WTC11 (cell line): ENCODE measurements around the gene FCN2.

Experiments
- FOXJ3 ChIP-seq: sonication (generic); formaldehyde crosslinking; IDR thresholded peaks from 2 replicates; pipeline ENCODE4 v1.9.0; 2021; ENCODE audit warnings: missing genetic modification reagents, mild to moderate bottlenecking, borderline replicate concordance
- NR3C1 ChIP-seq: sonication (generic); formaldehyde crosslinking; conservative IDR thresholded peaks from 2 replicates; pipeline ENCODE4 v1.8.1; 2023; ENCODE audit warnings: low read depth, mild to moderate bottlenecking, missing genetic modification reagents
- USF1 ChIP-seq: sonication (generic); formaldehyde crosslinking; IDR thresholded peaks from 2 replicates; pipeline ENCODE4 v1.8.0; 2022; ENCODE audit warnings: mild to moderate bottlenecking, missing genetic modification reagents
- TF ChIP-seq, protein P1 (sequence below): fragments of 200-600 bp; IDR thresholded peaks from 2 replicates; pipeline ENCODE4 v1.8.0; 2022; ENCODE audit warnings: antibody characterized with exemption
- TF ChIP-seq, protein P2 (sequence below): sonication (generic); formaldehyde crosslinking; IDR thresholded peaks from 2 replicates; pipeline ENCODE4 v1.8.0; 2022; ENCODE audit warnings: mild to moderate bottlenecking, missing genetic modification reagents

- TF ChIP-seq, protein P1, sequence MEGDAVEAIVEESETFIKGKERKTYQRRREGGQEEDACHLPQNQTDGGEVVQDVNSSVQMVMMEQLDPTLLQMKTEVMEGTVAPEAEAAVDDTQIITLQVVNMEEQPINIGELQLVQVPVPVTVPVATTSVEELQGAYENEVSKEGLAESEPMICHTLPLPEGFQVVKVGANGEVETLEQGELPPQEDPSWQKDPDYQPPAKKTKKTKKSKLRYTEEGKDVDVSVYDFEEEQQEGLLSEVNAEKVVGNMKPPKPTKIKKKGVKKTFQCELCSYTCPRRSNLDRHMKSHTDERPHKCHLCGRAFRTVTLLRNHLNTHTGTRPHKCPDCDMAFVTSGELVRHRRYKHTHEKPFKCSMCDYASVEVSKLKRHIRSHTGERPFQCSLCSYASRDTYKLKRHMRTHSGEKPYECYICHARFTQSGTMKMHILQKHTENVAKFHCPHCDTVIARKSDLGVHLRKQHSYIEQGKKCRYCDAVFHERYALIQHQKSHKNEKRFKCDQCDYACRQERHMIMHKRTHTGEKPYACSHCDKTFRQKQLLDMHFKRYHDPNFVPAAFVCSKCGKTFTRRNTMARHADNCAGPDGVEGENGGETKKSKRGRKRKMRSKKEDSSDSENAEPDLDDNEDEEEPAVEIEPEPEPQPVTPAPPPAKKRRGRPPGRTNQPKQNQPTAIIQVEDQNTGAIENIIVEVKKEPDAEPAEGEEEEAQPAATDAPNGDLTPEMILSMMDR: no peak
- TF ChIP-seq USF1 (CRISPR knock-in tag) (no peak), NR3C1 (CRISPR knock-in tag) (no peak), FOXJ3 (CRISPR knock-in tag) (no peak)
- TF ChIP-seq, protein P2, sequence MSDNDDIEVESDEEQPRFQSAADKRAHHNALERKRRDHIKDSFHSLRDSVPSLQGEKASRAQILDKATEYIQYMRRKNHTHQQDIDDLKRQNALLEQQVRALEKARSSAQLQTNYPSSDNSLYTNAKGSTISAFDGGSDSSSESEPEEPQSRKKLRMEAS (CRISPR knock-in tag): no peak
These were observed 14.9 kb downstream of the FCN2 start for GRCh38 chr9:134895567-134895907.
